Astrocyte of the hippocampus (primary cell): ENCODE data around the gene LACTB.

Source experiments
- DNase-seq: peaks from one replicate; pipeline ENCODE4 v3.0.0; 2011; ENCODE audit warnings: low read depth, low spot score

LACTB gene

GRCh38 chr15:63121382-63122001, at the start of gene LACTB:
Gene LACTB (plus strand): TSS chr15:63121861. CDS start chr15:63121872, 11 bp downstream.
- peak; percentile 95 for DNase-seq

DNA sequence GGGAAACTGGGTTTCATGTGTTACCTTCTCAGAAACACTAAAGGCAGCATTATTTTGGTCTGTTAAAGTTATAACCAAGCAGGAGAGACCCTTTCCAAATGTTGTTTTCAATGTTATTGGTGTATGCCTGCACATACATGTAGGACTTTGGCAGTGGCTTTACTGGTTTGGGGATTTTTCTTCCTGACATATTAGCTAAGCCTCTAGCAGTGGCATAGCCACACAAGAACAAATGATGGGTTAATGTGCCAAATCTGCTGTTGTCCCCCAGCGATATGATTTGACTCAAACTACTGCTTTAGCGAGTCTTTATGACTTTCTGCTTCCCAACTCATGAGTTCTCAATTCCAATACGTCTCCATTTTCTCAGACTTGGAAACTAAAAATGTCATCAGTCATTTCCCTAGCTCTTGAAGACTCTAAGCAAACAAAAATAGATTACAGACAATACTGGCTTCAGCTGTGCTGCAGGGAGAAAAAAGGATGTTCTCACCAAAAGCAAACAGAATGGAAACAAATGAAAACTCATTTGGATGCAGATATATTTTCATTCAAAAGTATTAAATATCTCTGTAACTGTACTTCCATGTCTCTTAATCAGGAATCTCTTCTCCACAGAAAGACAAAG, 49.5 kb upstream of the LACTB start:
- peak; percentile 37 for DNase-seq

- peak; percentile 47 for DNase-seq
Measured at GRCh38 chr15:63072809-63073277, 48.8 kb upstream of the LACTB start.

- DNase-seq: peak; percentile 66
Measured at GRCh38 chr15:63073497-63074172, 48.0 kb upstream of the LACTB start.

DNA sequence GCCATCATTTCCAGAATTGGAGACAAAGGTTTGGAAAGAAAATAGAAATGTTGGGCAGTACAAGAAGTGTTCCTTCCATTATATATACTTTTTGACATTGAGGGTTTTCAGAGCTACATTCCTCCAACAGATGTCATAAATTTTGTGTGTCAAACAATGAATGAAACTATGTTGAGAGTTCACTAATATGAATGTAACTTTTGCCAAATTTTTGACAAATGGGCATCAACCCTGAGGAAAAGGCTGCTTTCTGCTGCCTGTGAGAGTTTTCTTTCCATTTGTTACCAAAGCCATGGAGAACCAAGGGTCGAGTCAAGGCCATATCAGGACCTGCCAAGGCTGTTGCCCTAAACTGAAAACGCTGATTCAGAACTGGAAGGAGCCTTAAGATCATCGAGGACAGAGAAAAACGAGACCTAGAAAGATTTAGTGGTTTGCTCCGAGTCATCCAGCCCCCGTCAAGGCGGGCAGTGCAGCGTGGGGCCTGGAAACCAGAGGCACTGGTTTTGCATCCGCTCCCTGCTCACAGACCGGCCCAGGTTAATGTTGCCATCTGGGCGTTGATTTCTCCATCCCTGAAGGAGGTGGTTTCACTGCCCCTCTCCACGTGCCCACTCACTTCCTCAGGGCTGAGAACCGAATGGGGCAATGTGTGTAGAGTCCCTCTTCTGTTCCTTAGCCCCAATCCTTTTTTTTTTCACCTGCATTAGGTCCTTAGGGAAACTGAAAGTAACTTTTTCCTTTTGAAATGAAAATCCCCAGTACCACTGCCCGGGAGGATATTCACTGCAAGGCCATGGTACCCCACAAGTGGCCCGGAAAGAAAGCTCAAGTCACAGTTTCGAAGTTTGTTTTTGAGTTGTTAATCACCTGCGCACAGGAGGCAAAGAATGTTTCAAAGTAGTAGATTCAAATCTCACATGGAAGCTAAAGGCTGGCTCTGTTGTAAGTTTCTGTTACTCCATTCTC, 46.4 kb upstream of the LACTB start:
- no peak for DNase-seq

GRCh38 chr15:63075984-63076713, 45.5 kb upstream of the LACTB start:
- DNase-seq: no peak

- no peak for DNase-seq
Measured at GRCh38 chr15:63076714-63077046, 45.0 kb upstream of the LACTB start.

DNA sequence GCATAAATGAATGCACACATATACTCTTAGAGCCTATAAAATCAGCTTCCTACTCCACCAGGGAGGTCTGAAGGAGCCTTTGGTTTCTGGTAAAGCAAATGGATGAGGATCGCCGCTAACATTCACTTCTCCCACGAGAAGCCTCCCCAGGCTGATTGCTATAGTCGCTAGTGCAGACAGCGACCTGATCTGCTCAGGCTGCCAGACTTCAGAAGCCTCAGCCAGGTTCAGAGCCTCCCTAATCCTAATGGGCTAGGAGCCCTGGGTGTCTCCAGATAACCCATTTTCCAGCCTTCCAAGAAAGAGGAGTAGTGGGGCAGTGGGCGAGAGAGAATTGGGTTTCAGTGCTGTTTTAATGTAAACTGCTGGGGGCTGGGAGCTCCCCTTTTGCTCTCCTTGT, 43.7 kb upstream of the LACTB start:
- DNase-seq: no peak

GRCh38 chr15:63079947-63080626, 41.6 kb upstream of the LACTB start:
- no peak for DNase-seq

- no peak for DNase-seq
Measured at GRCh38 chr15:63080634-63081250, 40.9 kb upstream of the LACTB start.

- no peak for DNase-seq
Measured at GRCh38 chr15:63082366-63082765, 39.3 kb upstream of the LACTB start.

- DNase-seq: no peak
Measured at GRCh38 chr15:63083044-63083443, 38.6 kb upstream of the LACTB start.

- DNase-seq: no peak
Measured at GRCh38 chr15:63083541-63083940, 38.1 kb upstream of the LACTB start.

GRCh38 chr15:63084806-63085205, 36.9 kb upstream of the LACTB start:
- no peak for DNase-seq

- no peak for DNase-seq
Measured at GRCh38 chr15:63085289-63085688, 36.4 kb upstream of the LACTB start.

DNA sequence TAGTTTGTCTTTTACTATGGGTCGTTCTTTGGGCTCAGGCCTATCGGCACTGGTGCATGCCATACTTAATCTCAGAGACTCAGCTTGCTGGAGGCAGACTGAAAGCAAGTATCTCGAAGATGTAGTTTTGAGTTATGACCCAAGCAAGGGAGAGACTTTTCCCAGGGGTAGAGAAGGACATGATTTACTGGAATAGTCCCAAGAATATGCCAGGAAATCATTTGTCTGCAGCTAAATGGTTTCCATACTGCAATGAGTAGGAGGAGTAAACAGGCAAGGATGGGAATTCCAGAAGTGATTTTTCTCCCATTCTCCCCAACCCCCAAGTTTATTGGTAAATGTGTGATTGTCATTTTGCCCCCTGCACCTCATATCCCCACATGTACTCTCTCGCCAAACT, 35.4 kb upstream of the LACTB start:
- DNase-seq: no peak

GRCh38 chr15:63086947-63087346, 34.7 kb upstream of the LACTB start:
- no peak for DNase-seq

- no peak for DNase-seq
Measured at GRCh38 chr15:63088533-63089245, 33.0 kb upstream of the LACTB start.

DNA sequence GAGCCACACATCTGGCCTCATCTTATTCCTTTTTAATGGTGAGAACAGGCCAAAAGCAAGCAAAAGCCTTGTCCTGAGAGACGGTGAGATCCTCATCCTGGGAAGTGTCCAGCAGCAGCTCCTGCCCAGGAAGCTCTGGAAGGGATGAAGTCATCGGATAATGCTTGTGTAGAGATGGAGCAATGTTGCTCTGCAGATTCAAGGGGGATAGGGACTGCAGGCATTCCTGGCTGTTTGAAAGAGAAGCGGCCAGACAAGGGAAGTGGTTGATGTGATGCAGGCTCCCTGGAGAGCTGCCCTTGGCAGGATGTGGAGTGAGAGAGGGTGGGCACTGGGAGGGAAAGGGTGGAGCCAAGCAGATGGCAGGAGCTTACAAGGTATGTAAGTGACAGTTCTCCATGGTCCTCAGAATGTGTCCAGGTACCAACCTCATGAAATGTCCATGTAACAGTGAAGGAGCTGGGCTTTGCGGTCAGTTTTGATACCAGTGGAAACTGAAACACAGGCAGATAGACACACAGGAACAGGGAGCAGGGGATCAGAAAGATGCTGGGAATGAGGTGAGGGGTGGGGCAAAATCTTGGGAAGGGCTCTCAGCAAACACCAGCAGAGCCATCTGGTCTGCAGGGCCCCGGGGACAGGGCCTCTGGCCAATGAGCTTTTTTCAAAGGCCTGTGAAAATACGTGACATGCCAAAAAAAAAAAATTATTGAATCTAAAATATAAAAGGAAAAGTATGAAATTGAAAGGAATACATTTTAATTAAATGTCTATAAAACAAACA, 32.2 kb upstream of the LACTB start:
- DNase-seq: peak; percentile 67
